ENCODE measurements around the gene LMO4.

DNA sequence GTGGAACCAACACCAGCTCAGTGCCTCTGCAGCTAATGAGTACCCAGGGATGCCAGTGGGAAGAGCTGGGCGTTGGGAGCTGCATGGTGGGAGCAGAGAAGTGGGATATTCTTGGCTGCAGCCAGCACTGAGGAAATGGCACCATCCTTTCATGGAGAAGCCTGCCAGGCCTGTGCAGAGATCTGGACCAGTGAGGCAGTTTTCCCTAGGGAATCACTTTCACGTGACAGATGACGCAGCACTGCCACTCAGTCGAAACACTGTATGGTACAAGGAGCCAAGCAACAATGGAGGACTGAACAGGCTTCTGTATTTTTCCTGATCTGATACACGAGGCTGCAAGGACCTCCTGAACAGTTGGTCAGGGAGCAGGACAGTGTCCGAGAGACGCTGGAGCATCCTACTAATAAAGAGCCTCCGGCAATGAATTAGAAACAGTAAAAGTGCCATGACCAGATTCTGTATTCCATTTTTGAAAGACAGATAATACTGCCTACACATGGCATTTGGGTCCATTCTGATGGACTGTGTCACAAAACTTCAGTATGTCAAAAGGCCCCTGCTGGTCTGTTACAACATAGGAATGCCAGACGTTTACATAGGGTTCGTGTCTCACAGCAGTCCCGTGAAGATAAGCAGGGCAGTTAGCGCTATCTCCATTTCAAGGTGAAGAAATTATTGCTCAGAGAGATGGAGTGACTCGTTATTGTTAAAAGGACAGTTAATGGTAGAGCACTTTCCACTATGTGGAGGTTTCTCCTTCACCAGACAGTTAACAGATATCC is 44.0 kb upstream of the LMO4 start:
- no peak for TF ChIP-seq ETV6 (CRISPR knock-in tag; IDR thresholded peaks at IDR 0.05)
- TF ChIP-seq, protein P1, sequence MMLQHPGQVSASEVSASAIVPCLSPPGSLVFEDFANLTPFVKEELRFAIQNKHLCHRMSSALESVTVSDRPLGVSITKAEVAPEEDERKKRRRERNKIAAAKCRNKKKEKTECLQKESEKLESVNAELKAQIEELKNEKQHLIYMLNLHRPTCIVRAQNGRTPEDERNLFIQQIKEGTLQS (CRISPR knock-in tag; conservative IDR thresholded peaks at IDR 0.05): no peak
- no peak for TF ChIP-seq E2F1 (CRISPR knock-in tag; IDR thresholded peaks at IDR 0.05)
- TF ChIP-seq TP53 (CRISPR knock-in tag; IDR thresholded peaks at IDR 0.05): no peak
- TF ChIP-seq CTCF (IDR thresholded peaks at IDR 0.05): no peak
- TF ChIP-seq, protein P2, sequence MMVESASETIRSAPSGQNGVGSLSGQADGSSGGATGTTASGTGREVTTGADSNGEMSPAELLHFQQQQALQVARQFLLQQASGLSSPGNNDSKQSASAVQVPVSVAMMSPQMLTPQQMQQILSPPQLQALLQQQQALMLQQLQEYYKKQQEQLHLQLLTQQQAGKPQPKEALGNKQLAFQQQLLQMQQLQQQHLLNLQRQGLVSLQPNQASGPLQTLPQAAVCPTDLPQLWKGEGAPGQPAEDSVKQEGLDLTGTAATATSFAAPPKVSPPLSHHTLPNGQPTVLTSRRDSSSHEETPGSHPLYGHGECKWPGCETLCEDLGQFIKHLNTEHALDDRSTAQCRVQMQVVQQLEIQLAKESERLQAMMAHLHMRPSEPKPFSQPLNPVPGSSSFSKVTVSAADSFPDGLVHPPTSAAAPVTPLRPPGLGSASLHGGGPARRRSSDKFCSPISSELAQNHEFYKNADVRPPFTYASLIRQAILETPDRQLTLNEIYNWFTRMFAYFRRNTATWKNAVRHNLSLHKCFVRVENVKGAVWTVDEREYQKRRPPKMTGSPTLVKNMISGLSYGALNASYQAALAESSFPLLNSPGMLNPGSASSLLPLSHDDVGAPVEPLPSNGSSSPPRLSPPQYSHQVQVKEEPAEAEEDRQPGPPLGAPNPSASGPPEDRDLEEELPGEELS (CRISPR knock-in tag; IDR thresholded peaks at IDR 0.05): no peak
- TF ChIP-seq NR3C1 (CRISPR knock-in tag; conservative IDR thresholded peaks at IDR 0.05; ENCODE audit: low read depth): no peak
- no peak for TF ChIP-seq ZNF138 (CRISPR knock-in tag; conservative IDR thresholded peaks at IDR 0.05)
- TF ChIP-seq PREB (CRISPR knock-in tag; IDR thresholded peaks at IDR 0.05; ENCODE audit: borderline replicate concordance): no peak

All from WTC11 (cell line).